ENCODE data around the gene SH3BP4.

GRCh38 chr2:234950730-234951663, 820 bp upstream of the SH3BP4 start:
- TF ChIP-seq MAX (IDR thresholded peaks at IDR 0.05): no peak
- TF ChIP-seq CTCF (IDR thresholded peaks at IDR 0.05): no peak
- TF ChIP-seq EP300 (IDR thresholded peaks at IDR 0.05): no peak
- TF ChIP-seq POLR2AphosphoS2 (conservative IDR thresholded peaks at IDR 0.05; ENCODE audit: low read length): no peak
- TF ChIP-seq SMC3 (IDR thresholded peaks at IDR 0.05): no peak; the same call in 2 of the 3 replicates
- no peak for TF ChIP-seq E2F6 (IDR thresholded peaks at IDR 0.05; ENCODE audit: borderline replicate concordance, low read depth)
- no peak for TF ChIP-seq POLR2A (IDR thresholded peaks at IDR 0.05; ENCODE audit: low read length)
- TF ChIP-seq GATA3 (IDR thresholded peaks at IDR 0.05; ENCODE audit: borderline replicate concordance): no peak
- TF ChIP-seq CBX2 (IDR thresholded peaks at IDR 0.05; ENCODE audit: borderline replicate concordance, low read depth): no peak
- no peak for TF ChIP-seq HDAC2 (IDR thresholded peaks at IDR 0.05)
- TF ChIP-seq KDM1A (IDR thresholded peaks at IDR 0.05; ENCODE audit: low read depth): no peak
- TF ChIP-seq RCOR1 (IDR thresholded peaks at IDR 0.05; ENCODE audit: low read depth, low read length): no peak
- TF ChIP-seq RFX5 (IDR thresholded peaks at IDR 0.05): no peak
- TF ChIP-seq CEBPB (IDR thresholded peaks at IDR 0.05): no peak

Data from A549 (cell line).